GM19240 (cell line): ENCODE results near the gene ATP11A.

ENCODE experiments used
- DNase-seq: peaks from one replicate; pipeline ENCODE4 v3.0.0; 2011; ENCODE audit warnings: low spot score; ENCODE audit not compliant: insufficient read length

ATP11A gene

DNA sequence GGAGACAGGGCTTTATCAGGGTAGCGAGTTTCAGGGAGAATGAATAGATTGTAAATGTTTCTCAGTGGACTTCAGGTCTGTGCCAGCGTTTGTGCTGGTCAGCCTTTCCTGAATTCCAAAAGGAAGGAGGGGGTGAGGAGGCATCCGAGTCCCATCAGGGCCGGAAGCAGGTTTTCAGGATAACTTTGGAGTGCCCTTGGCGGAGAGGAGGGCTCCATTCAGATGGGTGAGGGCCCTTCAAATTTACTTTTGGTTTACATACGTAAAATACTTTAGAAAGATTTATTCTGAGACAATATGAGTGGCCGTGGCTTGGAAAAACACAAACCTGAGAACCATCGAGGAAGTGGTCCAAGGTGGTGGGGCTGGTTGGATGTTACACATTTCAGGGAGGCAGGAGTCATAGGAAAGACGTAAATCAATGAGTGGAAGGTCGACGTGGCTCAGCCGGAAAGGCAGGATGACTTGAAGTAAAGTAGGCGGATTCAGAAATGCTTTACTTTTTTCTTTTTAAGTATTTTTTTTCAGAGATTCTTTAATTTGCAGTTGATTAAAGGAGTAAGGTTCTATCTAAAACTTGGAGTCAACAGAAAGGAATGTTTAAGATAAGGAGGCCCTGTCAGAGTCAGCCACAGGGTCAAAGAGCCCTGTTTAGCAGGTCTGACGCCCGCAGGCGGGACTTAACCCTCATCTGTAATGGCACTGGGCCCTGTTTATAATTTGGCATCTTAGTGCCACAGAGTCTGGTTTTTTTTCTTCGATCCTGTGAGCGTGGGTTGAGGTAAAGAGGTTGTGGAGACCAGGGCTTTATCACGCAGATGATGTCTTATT lies 32.8 kb downstream of the ATP11A start:
- DNase-seq = no peak

DNA sequence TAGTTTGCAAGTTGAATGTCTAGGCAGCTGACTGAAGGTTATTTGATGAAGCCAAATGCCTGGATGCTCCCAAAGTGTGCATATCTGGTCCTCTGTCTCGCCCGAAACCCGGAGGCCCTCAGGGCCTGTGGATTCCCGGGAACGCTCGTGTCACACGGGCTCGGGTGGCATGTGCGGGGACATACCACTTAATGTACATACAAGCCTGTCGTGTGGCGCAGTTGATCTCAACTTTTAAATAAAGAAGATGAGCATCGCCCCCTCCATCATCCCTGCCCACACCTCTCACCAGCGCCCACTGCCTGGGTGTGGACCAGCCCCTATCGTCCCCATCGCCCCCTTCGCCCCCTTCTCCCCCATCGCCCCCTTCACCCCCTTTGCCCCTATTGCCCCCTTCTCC lies 33.9 kb downstream of the ATP11A start:
- DNase-seq = no peak

DNA sequence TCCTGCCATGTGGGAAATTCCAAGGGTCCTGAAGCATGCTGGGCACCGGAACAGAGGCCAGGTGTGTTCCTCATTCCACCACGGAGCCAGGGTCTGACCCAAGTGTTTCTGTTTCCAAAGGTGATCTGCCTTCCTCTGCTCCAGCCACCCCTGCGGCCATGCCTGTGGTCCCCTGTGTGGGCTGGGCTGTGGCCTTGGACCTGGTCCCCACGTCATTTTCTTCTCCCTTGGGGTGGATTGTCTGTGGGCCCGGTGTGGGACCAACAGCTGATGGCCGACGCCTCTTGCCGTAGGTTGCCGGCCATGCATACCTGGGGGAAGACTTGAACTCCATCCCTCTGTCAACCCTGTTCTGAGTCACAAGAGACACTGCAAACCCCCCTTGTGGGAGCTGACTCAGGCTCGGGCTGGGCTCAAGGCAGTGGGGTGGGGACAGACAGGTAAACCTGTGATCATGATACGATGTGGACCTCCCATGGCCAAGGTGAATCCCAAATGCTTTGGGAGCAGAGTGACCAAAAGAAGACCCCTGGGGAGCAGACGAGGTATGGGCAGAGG lies 35.0 kb downstream of the ATP11A start:
- DNase-seq = no peak

DNA sequence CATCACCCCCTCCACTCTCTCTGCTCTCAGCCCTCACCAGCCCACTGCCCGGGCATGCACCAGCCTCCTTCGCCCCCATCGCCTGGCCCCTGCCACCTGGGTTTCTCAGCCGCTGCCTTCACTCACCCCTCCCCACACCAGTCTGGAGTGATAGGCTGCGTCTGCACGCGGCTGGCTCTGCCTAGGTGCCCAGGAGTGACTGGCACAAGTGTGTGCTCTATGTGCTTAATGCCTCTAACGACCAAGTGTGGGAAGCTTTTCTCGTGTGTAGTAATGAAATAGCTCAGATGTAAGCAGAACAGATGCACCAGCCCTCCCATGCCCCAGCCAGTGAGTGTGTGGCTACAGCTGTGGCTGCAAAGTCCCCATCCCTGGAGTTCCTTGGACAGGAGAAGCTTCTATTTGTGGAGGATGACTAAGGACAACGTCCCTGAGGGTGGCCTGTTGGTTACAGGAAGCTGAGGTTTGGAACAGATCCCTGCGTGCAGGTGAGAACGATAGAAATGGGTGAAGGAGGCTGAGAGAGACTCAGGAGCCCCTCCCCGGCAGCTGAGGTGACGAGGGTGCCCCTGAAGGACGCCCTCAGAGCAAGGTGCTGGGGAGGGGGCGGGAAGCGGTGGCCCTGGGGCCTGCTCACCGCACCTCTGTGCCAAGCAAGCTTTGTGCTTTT lies 35.6 kb downstream of the ATP11A start:
- DNase-seq = peak; percentile 24

DNA sequence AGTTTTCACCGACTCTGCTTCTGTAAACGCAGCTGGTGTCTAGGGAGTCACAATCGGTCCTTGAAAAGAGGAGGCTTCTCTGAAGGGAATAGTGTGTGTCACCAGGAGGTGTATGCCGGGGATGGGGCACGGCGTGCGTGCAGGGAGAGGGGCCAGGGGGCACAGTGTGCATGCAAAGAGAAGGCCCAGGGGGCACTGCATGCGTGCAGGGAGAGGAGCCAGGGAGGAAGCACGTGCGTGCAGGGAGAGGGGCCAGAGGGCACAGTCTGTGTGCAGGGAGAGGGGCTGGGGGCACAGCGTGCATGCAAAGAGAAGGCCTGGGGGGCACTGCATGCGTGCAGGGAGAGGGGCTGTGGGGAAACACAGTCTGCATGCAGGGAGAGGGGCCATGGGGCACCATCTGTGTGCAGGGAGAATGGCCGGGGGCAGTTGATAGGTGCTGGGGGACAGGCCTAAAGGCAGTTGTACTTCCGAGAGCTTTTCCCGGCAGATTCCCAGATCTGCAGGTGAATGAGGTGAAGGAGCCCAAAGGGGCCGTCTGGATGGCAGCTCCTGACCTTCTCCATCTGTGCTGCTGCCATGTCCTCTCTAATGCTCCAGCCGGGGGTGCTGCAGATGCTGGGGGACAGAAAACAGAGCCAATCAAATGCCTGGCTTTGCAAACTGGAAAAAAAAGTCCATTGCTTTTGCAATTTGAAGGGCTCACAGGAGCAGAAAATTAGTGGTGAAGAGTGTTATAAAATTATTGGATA lies 36.4 kb downstream of the ATP11A start:
- DNase-seq = no peak

DNA sequence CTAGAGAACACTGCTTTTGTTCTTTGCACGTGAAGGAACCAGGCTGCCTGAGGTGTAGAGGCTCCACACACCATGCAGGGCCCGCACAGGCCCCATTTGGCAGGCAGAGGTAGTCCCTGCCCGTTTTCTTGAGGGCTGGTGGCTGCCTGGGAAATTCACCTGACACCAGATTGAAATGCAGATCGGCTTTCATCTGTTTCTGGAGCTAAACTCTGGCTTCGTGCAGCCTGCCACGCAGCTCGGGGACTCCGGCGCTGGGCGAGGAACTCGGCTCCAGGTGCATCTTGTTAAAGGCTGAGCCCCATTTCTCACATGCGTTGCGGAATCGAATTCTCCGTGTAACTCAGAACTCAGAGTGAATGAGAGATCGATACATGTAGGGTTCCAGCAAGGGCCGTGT lies 37.7 kb downstream of the ATP11A start:
- DNase-seq = no peak

DNA sequence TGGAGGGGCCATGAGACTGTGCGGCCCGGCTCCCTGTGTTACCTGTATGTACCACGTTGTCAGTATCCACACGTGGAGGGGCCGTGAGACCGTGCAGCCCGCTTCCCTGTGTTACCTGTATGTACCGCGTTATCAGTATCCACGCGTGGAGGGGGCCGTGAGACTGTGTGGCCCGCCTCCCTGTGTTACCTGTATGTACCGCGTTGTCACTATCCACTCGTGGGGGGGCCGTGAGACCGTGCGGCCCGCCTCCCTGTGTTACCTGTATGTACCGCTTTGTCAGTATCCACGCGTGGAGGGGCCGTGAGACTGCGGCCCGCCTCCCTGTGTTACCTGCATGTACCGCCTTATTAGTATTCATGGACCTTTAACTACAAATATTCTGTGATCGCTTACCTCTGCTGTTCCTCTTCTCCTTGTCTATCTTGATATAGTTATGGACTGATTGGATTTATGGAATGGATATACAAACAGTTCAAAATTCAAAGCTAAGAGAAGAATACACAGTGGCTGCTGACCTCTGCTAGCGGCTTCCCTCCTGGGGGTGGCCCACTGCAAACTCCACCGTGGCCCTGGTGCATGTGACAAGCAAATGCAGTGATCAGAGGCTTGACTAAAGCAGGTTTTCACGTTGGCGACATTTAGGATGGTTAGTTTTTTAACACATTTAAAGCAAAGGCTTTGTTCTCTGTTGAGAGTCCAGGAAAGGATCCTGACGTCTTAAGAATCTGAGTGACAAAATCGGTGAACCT lies 38.7 kb downstream of the ATP11A start:
- no peak for DNase-seq

DNA sequence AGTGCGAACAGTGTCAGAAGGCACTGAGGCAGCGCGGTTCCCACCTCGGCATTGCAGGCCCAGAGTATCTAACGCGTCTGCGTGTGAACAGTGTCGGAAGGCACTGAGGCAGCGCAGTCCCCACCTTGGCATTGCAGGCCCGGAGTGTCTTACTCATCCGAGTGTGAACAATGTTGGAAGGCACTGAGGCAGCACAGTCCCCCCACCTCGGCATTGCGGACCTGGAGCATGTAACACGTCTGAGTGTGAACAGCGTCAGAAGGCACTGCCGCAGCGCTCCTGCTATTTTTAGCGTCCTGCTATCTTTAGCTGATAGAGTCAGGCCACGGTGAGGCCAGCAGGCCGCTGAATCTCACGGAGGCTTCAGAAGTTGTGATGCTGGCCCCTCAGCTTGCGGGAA lies 39.6 kb downstream of the ATP11A start:
- no peak for DNase-seq

DNA sequence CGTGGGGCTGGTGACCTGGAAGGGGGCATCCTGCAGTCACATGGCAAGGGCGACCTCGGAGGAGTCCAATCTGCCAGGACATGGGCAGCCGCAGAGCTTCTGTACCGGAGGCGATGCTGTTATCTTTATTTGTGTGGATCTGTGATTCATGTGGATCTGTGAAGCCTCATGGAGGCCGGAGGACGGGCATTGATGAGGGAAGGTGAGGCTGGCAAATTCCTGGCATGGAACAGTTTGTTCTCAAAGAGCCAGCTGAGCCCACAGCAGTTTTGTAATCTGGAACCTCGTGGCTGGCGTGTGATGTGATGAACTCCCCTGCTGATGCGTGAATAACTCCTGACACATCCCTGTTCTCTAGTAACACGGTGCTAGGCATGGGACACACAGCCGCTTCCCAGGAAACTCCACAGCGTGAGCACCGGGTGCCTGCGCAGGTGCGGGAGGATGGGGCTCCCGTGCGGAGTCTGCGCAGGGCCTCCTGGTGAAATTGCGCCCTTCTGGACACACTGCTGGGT lies 40.4 kb downstream of the ATP11A start:
- no peak for DNase-seq

DNA sequence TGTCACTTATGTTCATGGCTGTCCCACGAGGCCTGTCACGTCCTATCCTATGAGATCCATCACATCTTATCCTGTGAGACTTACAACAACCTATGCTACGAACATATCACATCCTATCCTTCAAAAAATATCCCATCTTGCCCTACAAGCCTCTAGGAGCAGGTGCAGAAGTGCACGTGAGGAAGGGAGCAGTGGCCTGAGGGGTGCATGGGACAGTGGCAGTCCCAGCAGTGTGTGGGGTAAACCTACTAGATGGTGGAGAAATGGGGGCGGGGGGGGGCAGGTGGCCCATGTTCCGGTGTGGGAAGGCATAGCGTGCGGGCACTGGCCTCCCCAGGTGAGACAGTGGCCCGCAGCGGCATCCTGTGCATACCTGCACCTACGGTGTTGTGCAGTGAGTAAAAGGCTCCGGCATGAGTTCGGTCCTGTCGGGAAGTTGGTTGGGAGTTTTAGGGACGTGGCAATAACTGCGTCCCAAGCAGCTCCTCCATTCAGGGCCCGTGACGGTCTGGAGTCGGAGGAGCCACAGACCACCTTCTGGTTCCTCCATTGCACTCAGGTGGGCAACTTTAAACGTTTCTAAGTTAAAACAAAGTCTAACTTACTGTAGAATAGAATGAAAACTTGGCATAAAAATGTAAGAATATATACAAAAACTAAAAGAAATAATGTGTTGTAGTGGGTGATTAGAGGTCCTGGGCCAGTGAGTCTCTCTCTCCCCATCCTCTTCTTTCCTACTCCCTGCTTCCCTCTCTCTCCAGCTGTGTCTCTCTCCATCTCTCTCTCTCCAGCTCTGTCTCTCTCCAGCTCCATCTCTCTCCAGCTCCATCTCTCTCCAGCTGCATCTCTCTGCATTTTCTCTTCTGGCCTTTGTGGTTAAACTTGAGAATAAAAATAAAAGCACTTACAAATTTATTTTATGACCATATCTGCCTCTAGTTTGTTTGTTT lies 42.1 kb downstream of the ATP11A start:
- no peak for DNase-seq

DNA sequence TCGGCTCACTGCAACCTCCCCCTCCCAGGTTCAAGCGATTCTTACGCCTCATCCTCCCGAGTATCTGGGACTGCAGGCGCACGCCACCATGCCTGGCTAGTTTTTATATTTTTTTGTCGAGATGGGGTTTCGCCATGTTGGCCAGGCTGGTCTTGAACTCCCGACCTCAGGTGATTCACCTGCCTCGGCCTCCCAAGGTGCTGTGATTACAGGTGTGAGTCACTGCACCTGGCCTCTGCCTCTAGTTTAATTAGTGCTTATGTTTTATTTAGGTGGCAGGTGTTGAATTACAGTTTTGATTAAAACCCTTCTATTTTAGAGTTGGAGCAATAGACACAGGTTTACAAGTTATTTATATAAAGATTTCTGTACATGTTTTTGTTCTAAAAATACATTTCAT lies 42.8 kb downstream of the ATP11A start:
- no peak for DNase-seq

DNA sequence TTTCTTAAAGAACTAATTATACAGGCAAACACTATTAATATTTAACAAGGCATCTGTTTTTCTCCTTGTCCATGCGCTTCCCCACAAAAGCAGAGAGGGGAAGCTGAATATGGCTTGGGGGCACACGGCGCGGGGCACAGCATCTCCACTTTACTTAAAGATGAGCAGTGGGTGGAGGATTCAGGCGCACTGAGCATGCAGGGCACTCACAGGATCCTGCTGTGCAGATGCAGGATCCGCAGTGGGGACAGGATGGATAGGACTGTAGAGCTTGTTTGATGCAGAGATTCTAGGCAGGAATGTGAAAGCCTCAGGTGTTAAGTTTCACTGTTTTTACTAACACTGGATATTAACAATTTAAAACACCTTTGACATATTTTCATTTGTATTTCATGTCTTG lies 43.3 kb downstream of the ATP11A start:
- DNase-seq = no peak

DNA sequence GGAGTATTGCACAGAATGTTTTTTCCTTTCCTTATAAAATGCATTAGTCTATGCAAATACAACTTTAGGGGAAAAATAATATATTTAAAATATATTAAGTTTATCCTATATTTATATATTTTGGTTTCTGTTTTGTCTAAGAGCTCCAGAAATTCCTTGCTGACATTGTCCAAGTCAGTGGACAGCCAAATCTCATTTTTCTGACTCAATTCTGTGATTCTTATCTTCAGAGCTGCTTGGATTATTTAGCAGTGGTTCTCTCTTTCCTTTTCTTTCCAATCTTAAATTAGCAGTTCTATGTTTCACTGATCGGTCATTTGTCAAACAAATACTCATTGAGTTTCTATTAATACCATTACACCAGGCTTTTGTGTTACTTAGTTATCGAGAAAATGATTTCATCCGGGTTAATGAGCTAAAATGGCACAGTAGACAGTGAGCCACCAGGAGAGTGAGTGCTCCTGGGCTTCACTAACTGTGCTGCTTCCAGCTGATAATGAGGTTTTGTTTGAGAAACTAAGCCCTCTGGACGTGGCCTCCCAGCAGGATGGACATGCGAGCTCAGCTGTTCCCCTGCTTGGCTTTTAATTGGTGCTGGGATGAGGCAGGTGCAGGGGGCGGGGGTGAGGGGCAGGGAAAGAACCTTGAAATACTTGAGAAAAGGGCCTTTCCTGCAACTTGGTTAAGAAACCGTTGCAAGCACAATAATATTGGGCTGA lies 44.0 kb downstream of the ATP11A start:
- DNase-seq = no peak

DNA sequence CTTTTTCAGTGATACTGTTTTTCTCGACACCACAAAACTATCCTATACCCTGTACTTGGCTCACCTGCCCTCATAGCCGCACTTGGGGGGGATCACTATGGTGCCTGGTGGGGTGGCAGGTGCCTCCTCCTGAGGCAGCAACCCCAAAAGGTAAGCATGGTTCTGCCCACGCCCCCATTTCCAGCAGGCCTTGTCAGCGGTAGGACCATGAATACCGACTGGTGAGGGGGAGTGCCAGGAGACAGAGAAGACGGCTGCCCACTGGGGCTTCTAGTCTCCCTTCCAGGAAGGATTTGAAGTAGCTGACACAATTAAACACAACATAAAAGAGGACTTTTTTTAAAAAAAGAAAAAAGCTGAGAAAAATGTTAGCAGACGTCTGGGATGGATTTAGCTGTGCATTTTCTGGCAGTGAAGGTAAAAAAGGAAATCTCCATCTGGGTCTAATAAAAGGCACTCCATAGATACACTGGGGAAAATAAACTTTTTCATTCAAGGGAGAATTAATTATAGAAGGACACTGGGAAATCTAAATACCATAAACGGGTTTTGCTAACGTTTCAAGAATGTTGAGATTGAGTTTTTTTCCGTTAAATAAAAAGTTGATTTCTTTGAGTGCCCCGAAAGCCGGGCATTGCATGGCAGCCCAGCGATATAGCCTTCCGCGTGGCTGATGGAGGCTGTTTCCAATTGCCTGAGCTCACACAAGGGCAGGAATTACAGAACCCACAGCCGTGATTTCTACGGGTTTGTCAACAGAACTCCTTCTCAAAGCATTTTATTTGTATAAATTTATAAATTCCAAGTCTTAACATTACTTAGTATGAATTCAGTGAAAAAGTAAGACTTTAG lies 45.1 kb downstream of the ATP11A start:
- no peak for DNase-seq

DNA sequence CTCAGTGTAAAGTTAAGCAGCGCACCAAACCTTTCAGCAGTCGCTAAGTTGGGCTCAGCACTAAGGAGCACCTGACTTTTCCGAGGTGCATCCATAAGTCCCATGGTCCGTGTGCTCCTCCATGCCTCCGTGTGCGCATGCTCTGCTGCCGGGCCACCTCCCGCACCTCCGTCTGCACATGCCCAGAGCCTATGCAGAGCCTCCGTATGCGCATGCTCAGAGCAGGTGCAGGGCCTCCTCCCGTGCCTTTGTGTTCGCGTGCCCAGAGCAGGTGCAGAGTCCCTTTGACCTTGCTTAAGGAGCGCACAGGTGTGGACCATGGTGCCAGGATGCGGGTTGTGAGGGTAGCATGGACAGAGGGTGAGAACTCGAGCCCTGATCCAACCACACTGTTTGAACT lies 46.0 kb downstream of the ATP11A start:
- no peak for DNase-seq

DNA sequence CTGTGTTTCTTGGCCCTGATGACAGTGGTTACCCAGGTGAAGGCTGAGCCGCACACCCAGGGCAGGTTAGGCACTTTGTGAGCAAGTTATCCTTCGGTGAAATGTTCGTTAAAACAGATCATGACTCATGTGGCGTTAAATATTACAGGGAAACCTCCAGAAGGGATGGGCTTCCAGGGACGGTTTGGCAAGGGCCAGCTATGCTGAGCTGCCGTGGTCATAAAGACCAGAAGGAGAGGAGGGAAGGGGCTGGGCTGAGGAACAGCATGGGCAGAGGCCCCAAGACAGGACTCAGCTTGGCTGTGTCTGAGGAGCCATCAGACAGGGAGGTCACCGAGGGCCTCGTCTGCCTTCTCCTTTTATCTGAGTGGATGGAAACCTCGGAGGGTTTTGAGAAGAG lies 47.5 kb downstream of the ATP11A start:
- DNase-seq = no peak

DNA sequence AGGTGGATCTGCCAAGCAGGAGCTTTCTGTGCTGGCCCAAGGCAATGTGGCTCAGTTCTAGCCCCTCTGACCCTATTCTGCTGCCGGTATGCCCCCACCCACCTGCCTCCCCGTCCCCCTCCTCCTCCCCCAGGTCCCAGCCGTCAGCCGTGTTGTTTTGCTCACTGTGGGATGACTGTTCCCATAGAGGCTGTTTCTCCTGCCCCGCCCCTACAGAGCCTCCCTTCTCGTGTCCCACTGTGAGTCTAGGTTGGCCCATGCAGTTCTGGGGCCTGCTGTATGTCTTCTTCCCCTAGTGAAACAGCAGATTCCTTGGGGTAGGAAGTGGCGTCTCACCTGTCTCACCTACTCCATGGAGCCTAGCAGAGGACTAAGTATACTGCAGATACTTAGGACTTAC lies 48.8 kb downstream of the ATP11A start:
- DNase-seq = no peak

DNA sequence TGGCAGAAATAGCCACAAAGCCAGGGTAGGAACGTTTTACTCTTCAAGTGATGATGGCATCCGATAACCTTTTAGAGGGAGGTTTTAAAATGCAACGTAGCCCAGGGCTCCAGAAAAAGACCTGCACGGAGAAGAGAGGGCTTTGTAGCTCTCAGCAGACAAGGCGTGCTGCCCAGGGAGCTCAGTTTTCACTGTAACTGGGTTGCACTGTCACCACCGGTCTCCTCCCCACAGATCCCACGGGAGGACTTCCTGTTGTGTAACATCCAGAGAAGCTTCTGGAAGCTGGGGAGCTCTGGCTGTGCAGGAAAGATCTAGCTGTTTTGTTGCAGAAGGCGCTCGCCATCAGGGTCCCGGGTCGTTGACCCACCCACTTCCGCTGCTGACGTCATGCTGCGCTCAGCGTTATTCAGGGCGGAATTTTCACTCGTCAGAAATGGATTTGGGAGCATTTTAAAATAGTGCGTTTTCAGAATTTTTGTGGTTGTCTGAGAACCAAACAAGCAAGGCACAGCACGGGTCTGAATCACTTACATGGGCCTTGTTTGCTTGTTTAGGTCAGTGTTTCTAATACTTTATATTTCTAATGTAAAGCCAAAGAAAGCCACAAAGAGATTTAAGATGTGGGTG lies 50.8 kb downstream of the ATP11A start:
- no peak for DNase-seq
